Glomerular visceral epithelial cell (primary cell): ENCODE results near the gene BLM.

Source experiments
- DNase-seq: peaks from one replicate; pipeline ENCODE4 v3.0.0-alpha.2; 2016; ENCODE audit errors: extremely low spot score

The BLM gene

GRCh38 chr15:90851114-90851513 lies 134.0 kb downstream of the BLM start:
- no peak for DNase-seq

- DNase-seq = no peak
These were observed 134.8 kb downstream of the BLM start for GRCh38 chr15:90851940-90852339.

- DNase-seq = no peak
These were observed 138.0 kb downstream of the BLM start for GRCh38 chr15:90855139-90855538.

GRCh38 chr15:90857337-90857736 lies 140.2 kb downstream of the BLM start:
- DNase-seq = no peak

GRCh38 chr15:90857883-90858443 lies 140.8 kb downstream of the BLM start:
- no peak for DNase-seq

GRCh38 chr15:90859234-90860131 lies 142.3 kb downstream of the BLM start:
- no peak for DNase-seq

- DNase-seq = no peak
These were observed 143.3 kb downstream of the BLM start for GRCh38 chr15:90860450-90860849.

- no peak for DNase-seq
These were observed 144.0 kb downstream of the BLM start for GRCh38 chr15:90860942-90861675.

- no peak for DNase-seq
These were observed 145.3 kb downstream of the BLM start for GRCh38 chr15:90862487-90862886.

- DNase-seq = no peak
These were observed 146.0 kb downstream of the BLM start for GRCh38 chr15:90862964-90863778.

GRCh38 chr15:90863987-90864386 lies 146.8 kb downstream of the BLM start:
- no peak for DNase-seq

GRCh38 chr15:90864507-90864906 lies 147.4 kb downstream of the BLM start:
- no peak for DNase-seq

- no peak for DNase-seq
These were observed 148.6 kb downstream of the BLM start for GRCh38 chr15:90865702-90866101.
